ENCODE measurements around the gene ADCY5. TPM values are rescaled to one million over a fixed set of nuclear protein-coding genes. Genes with fewer than 3 reads are reported as not detected.
A peak's percentile ranks its signal among the peaks of the same experiment; 100 is the strongest.

The ADCY5 gene
- total RNA-seq (10 to 100 TPM in 6 of 7 donors, 1 to 10 TPM in 1; 9.5 to 20.6 (median 13.8) TPM), polyA plus RNA-seq (1 to 10 TPM; 1.7 to 3.7 (median 2.0) TPM)
- long read RNA-seq, donor 1, full-length matches to known transcripts = 2 of 2 reads
- long read RNA-seq, donor 1, partial matches to known transcripts = 0 of 2 reads
- long read RNA-seq, donor 1, other reads (novel, unspliced or antisense) = 0 of 2 reads
- long read RNA-seq, donor 2, full-length matches to known transcripts = 2 of 2 reads
- long read RNA-seq, donor 2, partial matches to known transcripts = 0 of 2 reads
- long read RNA-seq, donor 2, other reads (novel, unspliced or antisense) = 0 of 2 reads

- intact Hi-C loops (cut with DNase I; ENCODE audit: low total_unique reads) = no loop called here
- Histone ChIP-seq H3K27ac (peak within 1 kb of the TSS in 7 of 8 donors; percentile 75 to 81 (median 80)), H3K4me1 (peaks cover 0 to 28% (median 22%) of the 10 kb centered on the region in 6 donors), H3K4me3 (peak within 1 kb of the TSS; percentile 45 to 73 (median 59)), H3K27me3 (replicated peaks in 1 of 7) (peaks cover 0 to 98% (median 43%) of the 10 kb centered on the region in 7 donors), H3K9me3 (no peaks in the 10 kb centered on the region), H3K36me3 (no peaks in the 10 kb centered on the region)
- TF ChIP-seq POLR2AphosphoS5 (IDR thresholded peaks at IDR 0.05) = peak in 1 of 3 donors; percentile 32
- TF ChIP-seq CTCF (IDR thresholded peaks at IDR 0.05 in 8 of 11, conservative IDR thresholded peaks at IDR 0.05 in 3 of 11) = no peak
- TF ChIP-seq POLR2A (IDR thresholded peaks at IDR 0.05) = no peak
- DNase-seq = peak; percentile 79
- 1 to 4% (median 3%) methylated on average over 40 to 67 of the region's 67 CpGs for WGBS, 5 donors
Observed at GRCh38 chr3:123448536-123449101, at the start of gene ADCY5. Gene ADCY5 (minus strand): TSS chr3:123449090. CDS start chr3:123448545, 545 bp downstream.

GRCh38 chr3:123493912-123494311, 45.0 kb upstream of the ADCY5 start:
- Histone ChIP-seq H3K27ac (no peak overlapping the region), H3K36me3 (peaks cover 0 to 75% (median 18%) of the 10 kb centered on the region in 6 donors), H3K27me3 (replicated peaks in 1 of 7) (no peaks in the 10 kb centered on the region), H3K4me3 (no peak overlapping the region), H3K9me3 (no peaks in the 10 kb centered on the region), H3K4me1 (peaks cover 0 to 9% (median 0%) of the 10 kb centered on the region in 6 donors)
- 82 to 92% (median 90%) methylated on average over 4 of the region's 4 CpGs for WGBS, 5 donors
- no peak for TF ChIP-seq POLR2AphosphoS5 (IDR thresholded peaks at IDR 0.05)
- no peak for TF ChIP-seq POLR2A (IDR thresholded peaks at IDR 0.05)
- no peak for TF ChIP-seq CTCF (IDR thresholded peaks at IDR 0.05 in 8 of 11, conservative IDR thresholded peaks at IDR 0.05 in 3 of 11)
- DNase-seq = no peak
- intact Hi-C loops (cut with DNase I; ENCODE audit: low total_unique reads) = loop anchor here (5.0 kb wide), 1 partner anchor 167 kb away; no protein-coding TSS in a partner anchor

- TF ChIP-seq CTCF (IDR thresholded peaks at IDR 0.05 in 8 of 11, conservative IDR thresholded peaks at IDR 0.05 in 3 of 11) (no peak), POLR2A (IDR thresholded peaks at IDR 0.05) (no peak), POLR2AphosphoS5 (IDR thresholded peaks at IDR 0.05) (no peak)
- intact Hi-C loops (cut with DNase I; ENCODE audit: low total_unique reads) = loop anchor here (5.0 kb wide), 1 partner anchor 165 kb away; no protein-coding TSS in a partner anchor
- no peaks in the 10 kb centered on the region for H3K27me3 ChIP-seq (replicated peaks in 1 of 7)
- no peak overlapping the region for H3K27ac ChIP-seq
- no peak overlapping the region for H3K4me3 ChIP-seq
- H3K36me3 ChIP-seq = peaks cover 0 to 57% (median 7%) of the 10 kb centered on the region in 6 donors
- 77 to 91% (median 90%) methylated on average over 4 of the region's 4 CpGs for WGBS, 5 donors
- no peak for DNase-seq
- no peaks in the 10 kb centered on the region for H3K9me3 ChIP-seq
- H3K4me1 ChIP-seq = peaks cover 0 to 9% (median 0%) of the 10 kb centered on the region in 6 donors
Observed at GRCh38 chr3:123491966-123492587, 43.2 kb upstream of the ADCY5 start.

Measured in spleen (tissue), 13 donors.